Dermis blood vessel endothelial cell (primary cell): Measurements from ENCODE around the gene SEC11A. TPM values are rescaled to one million over a fixed set of nuclear protein-coding genes. Genes with fewer than 3 reads are reported as not detected.
A peak's percentile ranks its signal among the peaks of the same experiment; 100 is the strongest.
"Not testable (repeated sequence)": the region's sequence is repeated elsewhere in the genome, so short reads cannot be mapped to it uniquely, and the experiment has no call there.

Experiments
- DNase-seq: peaks from one replicate; pipeline ENCODE4 v3.0.0; 2010
- total RNA-seq: library from RNA; depleted of rRNA; stranded (reverse); fragments of >200 nt; gene quantifications from 2 replicates; pipeline ENCODE4 v1.2.3, GENCODE V29; 2014

SEC11A gene
- total RNA-seq, 1 donor from 2014 or later: 280 TPM

- DNase-seq: no peak
Measured at GRCh38 chr15:84736375-84736774, 20.4 kb upstream of the SEC11A start.

DNA sequence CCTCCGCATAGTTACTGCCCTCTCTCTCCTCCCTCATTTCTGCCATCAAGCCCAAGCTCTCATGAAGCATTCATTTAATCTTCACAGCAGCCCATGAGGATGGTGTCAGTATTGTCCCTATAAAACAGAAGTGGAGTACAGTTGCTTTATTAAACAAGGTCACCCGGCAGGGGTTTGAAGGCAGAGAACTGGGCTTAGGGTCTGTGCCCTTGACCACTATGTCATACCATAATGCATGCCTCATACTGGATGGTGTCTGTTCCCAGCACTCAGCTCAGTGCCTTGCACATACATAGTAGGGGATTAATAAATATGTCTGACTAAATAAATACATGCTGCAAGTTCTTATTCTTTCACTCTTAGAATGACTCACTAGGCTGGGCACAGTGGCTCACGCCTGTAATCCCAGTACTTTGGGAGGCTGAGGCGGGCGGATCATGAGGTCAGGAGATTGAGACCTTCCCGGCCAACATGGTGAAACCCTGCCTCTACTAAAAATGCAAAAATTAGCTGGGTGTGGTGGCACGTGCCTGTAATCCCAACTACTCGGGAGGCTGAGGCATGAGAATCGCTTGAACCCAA, 19.6 kb upstream of the SEC11A start:
- not testable (repeated sequence) for DNase-seq

- no peak for DNase-seq
Measured at GRCh38 chr15:84734794-84735479, 19.0 kb upstream of the SEC11A start.

DNA sequence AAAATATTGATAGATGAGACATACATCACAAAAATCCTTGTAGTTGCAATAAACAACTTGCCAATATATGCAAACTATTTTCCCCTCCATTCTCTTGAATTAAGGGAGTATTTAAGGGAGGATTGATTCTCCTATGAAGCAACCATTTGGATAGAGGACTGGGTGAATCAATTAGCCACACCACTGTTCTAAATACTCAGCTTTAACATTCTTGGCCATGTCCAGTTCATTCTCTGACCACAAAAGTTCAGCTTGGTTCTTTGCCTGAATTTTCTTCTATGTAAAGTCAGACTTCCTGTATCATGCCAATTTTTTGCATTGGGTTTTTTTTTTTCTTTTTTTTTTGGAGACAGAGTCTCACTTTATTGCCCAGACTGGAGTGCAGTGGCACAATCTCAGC, 15.8 kb upstream of the SEC11A start:
- DNase-seq: no peak

DNA sequence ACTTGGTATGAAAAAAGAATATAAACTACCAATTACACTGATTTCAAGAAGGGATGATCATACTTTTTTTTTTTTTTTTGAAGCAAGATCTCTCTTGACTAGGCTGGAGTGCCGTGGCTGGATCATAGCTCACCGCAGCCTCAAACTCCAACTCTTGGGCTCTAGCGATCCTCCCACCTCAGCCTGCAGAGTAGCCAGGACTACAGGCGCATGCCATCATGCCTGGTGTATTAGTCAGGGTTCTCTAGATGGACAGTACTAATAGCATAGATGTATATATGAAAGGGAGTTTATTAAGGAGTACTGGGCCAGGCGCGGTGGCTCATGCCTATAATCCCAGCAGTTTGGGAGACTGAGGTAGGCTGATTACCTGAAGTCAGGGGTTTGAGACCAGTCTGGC, 11.5 kb upstream of the SEC11A start:
- no peak for DNase-seq

- peak; percentile 55 for DNase-seq
Measured at GRCh38 chr15:84725001-84725491, 9.1 kb upstream of the SEC11A start.

- no peak for DNase-seq
Measured at GRCh38 chr15:84722628-84723027, 6.7 kb upstream of the SEC11A start.

GRCh38 chr15:84721371-84721770, 5.4 kb upstream of the SEC11A start:
- no peak for DNase-seq

- peak; percentile 51 for DNase-seq
Measured at GRCh38 chr15:84715441-84716035, 401 bp downstream of the SEC11A start.

GRCh38 chr15:84714821-84715220, 1.1 kb downstream of the SEC11A start:
- no peak for DNase-seq

- DNase-seq: no peak
Measured at GRCh38 chr15:84714372-84714771, 1.6 kb downstream of the SEC11A start.

DNA sequence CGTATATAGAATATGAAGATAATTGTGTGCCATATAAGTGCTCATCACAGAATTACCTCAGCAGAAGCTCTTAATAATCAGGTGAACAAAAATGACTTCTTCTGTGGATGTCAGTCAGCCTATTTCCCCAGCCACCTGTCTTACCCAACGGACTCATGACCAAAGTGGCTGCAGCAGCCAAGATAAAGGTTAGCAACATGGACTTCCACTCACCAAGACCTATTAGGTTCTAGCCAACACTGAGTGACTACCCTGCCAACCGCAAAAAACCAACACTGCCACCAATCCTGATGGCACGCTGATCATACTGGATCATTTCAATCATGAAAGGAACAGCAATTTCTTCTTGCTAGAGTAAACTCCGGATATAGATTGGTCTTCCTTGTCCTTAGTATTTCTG, 12.1 kb downstream of the SEC11A start:
- no peak for DNase-seq

GRCh38 chr15:84702961-84703482, 12.9 kb downstream of the SEC11A start:
- peak; percentile 78 for DNase-seq

DNA sequence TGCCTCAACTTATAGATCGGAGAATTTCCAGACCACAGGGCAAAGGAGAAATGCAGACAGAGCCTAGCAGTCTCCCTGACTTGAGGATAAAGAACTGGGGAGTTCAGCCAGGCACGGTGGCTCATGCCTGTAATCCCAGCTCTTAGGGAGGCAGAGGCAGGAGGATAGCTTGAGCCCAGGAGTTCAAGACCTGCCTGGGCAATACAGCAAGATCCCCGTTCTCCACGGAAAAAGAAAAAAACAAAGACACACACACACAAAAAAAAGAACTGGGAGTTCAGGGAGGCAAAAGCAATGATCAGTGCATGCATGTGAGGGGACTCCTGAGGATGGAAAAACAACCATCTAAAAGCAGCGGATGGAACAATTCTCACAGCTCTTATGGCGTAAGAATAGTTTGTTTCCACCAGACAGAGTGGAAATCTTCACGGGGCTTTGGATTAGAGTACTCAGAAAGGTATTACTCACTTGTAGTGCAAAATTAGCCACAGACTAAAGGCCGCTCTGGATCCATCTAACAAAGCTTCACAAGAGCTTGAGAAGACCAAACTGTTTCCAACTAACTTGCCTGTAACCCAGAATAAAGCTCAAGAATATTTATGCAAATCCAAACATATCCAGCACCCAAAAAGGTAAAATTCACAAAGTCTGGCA, 16.3 kb downstream of the SEC11A start:
- no peak for DNase-seq

DNA sequence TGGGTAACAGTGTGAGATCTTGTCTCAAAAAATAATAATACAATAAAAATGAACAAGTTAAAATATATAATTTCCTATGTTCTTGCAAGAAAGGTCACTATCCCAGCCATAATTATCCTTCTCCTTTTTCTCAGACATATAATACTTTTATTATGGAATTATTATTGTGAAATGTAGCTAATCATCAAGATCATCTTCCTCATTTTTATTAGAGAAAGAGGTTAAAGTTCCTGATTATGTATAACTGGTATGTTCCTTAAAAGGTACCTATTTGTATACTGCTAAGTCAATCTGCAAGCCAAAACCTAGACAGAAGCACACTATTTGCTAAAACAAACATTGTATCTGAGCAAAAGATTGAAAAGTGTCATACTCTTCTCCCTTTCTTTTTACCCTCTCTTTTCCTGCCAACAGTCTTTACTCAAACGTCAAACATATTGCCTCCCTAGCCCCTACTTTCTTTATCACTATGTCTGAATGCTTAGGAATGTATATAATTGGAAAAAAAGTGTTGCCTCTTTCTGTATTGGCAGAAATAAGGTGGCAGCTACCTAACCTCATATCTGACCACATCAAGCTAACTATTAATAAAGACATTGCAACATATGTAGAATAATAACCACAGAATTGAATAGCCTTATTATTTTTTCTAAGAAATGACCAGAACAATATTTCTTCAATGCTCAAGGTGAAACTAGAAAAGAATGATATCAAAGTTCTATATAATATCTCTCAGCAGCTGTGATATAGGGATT, 18.5 kb downstream of the SEC11A start:
- no peak for DNase-seq

DNA sequence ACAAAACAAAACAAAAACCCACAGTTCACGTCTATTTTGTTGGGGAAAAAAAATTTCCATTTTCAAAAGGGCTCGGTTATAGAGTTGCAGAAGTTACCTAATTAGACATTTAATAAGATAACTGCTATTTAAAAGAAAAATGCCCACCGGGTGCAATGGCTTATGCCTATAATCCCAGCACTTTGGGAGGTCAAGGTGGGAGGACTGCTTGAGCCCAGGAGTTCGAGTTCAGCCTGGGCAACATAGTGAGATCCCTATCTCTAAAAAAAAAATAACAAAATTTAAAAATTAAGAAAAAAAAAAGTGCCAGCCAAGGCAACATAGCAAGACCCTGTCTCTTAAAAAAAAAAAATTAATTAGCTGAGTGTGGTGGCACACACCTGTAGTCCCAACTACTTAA, 19.2 kb downstream of the SEC11A start:
- no peak for DNase-seq

GRCh38 chr15:84690342-84690741, 25.6 kb downstream of the SEC11A start:
- DNase-seq: no peak

DNA sequence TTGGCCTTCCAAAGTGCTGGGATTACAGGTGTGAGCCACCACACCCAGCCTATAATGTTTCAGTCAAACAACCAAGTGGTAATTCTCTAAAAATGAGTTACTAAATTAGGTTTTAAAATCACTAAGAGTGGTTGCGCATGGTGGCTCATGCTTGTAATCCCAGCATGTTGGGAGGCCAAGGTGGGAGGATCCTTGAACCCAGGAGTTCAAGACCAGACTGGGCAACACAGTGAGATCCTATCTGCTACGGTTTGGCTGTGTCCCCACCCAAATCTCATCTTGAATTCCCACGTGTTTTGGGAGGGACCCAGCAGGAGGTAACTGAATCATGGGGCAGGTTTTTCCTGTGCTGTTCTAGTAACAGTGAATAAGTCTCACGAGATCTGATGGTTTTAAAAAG, 26.1 kb downstream of the SEC11A start:
- DNase-seq: no peak

DNA sequence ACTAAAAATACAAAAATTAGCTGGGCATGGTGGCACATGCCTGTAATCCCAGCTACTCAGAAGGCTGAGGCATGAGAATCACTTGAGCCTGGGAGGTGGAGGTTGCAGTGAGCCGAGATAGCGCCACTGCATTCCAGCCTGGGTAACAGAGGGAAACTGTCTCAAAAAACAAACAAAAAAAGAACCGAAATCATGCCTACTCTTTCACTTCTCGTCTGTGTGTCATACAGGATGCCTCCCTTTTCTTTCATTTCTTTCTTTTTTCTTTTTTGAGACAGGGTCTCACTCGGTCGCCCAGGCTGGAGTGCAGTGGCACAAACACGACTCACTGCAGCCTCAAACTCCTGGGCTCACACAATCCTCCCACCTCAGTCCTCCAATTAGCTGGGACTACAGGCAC, 29.5 kb downstream of the SEC11A start:
- not testable (repeated sequence) for DNase-seq

DNA sequence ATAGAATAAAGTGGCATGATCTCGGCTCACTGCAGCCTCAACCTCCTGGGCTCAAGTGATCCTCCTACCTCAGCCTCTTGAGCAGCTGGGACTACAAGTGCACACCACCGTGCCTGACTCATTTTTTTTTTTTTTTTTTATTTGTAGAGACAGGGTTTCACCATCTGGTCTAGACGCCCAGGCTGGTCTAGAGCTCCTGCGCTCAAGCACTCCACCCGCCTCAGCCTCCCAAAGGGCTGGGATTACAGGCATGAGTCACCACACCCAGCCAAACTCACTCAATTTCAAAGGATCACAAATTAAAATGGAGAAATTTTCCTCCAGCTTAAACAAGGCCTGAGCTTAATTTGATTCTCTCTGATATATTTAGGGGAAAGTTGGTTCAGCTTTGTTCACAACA, 30.6 kb downstream of the SEC11A start:
- DNase-seq: no peak

DNA sequence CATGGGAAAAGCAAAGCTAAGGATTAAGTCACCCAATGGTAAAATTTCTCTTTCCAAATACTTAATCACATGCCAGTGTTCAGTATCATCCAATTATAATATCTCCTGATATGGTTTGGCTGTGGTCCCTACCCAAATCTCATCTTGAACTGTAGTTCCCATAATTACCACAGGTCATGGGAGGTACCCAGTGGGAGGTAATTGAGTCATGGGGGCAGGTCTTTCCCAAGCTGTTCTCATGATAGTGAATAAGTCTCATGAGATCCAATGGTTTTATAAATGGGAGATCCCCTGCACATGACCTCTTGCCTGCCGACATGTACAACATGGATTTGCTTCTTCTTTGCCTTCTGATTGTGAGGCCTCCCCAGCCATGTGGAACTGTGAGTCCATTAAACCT, 31.8 kb downstream of the SEC11A start:
- no peak for DNase-seq

DNA sequence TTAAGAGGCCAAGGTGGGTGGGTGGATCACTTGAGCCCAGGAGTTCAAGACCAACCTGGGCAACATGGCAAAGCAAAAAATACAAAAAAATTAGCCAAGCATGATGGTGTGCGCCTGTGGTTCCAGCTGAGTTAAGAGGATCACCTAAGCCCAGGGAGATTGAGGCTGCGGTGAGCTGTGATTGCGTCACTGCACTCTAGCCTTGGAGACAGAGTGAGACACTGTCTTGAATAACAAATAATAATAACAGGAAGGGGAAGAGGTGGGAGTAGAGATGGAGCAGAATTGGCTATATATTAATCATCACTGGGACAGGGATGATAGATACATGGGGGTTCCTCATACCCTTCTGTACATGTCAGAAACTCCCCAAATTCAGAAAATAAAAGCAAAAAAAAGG, 34.1 kb downstream of the SEC11A start:
- DNase-seq: peak; percentile 67

DNA sequence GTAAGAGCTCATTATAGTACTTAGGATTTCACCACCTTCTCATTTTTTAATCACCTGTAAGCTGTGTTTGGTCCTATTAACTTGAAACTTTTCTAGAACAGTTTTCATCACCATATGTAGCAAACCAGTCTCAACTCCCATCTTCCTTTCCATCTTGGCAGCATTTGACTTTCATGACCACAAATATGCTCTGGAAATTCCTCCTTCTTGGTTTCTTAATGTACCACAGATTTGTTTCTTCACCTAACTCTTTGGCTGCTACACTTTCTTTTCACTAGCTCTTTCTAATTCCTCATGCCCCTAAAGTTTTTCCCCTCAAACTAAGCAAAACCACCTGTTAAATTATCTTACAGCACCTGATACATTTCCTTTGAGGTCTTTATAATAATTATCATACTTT, 44.7 kb downstream of the SEC11A start:
- no peak for DNase-seq
